ENCODE data around the gene ARHGEF17. TPM values are rescaled to one million over a fixed set of nuclear protein-coding genes. Genes with fewer than 3 reads are reported as not detected.

Gene ARHGEF17
- total RNA-seq, 1 donor from 2014 or later: 56.5 TPM

DNA sequence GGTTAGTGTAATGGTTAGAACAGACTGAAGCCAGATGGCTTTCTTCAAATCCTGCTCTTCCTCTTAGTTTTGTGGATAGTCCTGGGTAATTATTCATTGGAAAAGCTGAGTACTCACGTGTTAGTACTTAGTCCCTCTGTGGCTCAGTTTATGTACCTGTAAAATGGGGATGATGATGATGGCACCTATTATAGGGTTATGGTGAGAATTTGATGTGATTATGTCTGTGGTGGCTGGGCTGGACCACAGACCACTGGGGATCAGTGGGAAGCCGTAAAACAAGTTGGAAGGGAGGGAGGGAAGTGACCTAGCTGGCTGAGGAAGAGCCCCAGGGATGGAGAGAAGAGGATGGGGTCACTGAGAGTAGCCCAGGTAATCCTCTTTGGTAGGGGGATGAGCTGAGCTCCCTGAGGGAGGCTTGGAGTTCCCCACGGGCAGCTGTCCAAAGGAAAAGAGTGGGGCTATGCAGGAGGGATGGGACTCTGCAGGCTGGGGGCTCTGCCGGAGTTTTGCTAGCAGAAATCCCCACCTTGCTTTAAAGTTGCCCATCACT, 19.8 kb downstream of the ARHGEF17 start:
- ATAC-seq: no peak
- Histone ChIP-seq H3K27ac (peak overlapping the region; percentile 18), H3K36me3 (no peaks in the 10 kb centered on the region), H3K4me1 (peaks cover 68% of the 10 kb centered on the region), H3K9me3 (no peaks in the 10 kb centered on the region), H3K4me3 (no peak overlapping the region), H3K27me3 (ENCODE audit: low read depth) (no peaks in the 10 kb centered on the region)
- DNase-seq: no peak
- intact Hi-C loops (cut with DNase I): no loop called here
- TF ChIP-seq, protein P1, sequence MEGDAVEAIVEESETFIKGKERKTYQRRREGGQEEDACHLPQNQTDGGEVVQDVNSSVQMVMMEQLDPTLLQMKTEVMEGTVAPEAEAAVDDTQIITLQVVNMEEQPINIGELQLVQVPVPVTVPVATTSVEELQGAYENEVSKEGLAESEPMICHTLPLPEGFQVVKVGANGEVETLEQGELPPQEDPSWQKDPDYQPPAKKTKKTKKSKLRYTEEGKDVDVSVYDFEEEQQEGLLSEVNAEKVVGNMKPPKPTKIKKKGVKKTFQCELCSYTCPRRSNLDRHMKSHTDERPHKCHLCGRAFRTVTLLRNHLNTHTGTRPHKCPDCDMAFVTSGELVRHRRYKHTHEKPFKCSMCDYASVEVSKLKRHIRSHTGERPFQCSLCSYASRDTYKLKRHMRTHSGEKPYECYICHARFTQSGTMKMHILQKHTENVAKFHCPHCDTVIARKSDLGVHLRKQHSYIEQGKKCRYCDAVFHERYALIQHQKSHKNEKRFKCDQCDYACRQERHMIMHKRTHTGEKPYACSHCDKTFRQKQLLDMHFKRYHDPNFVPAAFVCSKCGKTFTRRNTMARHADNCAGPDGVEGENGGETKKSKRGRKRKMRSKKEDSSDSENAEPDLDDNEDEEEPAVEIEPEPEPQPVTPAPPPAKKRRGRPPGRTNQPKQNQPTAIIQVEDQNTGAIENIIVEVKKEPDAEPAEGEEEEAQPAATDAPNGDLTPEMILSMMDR (IDR thresholded peaks at IDR 0.05): no peak

DNA sequence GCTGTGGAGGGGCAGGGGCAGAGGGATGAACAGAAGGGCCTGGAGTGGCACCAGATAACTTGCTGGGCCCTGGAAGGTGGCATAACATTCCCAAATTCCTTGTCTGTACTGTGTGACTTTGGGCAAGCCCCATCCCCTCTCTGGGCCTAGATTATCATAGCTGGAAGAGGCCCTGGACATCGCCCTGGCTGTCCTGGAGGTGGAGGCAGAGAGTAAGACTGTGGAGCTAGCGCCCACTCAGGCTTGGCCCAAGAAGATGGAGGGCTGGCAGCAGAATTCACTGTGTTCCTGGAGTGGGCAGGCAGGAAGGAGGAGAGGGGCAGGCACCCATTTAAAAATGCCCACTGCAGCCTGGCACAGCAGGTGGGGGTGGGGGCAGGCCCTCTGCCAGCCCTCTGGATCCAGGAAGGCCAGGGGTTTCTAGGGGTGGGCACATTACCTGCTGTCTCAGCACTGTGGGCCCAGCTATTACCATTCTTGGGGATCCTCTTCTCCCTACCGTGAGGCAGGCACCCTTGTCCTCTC, 22.6 kb downstream of the ARHGEF17 start:
- Histone ChIP-seq H3K9me3 (no peaks in the 10 kb centered on the region), H3K27me3 (ENCODE audit: low read depth) (no peaks in the 10 kb centered on the region), H3K4me1 (peaks cover 68% of the 10 kb centered on the region), H3K27ac (peak overlapping the region; percentile 38), H3K36me3 (no peaks in the 10 kb centered on the region), H3K4me3 (no peak overlapping the region)
- DNase-seq: no peak
- TF ChIP-seq, protein P1 (IDR thresholded peaks at IDR 0.05): peak; percentile 36
- ATAC-seq: no peak
- intact Hi-C loops (cut with DNase I): no loop called here

DNA sequence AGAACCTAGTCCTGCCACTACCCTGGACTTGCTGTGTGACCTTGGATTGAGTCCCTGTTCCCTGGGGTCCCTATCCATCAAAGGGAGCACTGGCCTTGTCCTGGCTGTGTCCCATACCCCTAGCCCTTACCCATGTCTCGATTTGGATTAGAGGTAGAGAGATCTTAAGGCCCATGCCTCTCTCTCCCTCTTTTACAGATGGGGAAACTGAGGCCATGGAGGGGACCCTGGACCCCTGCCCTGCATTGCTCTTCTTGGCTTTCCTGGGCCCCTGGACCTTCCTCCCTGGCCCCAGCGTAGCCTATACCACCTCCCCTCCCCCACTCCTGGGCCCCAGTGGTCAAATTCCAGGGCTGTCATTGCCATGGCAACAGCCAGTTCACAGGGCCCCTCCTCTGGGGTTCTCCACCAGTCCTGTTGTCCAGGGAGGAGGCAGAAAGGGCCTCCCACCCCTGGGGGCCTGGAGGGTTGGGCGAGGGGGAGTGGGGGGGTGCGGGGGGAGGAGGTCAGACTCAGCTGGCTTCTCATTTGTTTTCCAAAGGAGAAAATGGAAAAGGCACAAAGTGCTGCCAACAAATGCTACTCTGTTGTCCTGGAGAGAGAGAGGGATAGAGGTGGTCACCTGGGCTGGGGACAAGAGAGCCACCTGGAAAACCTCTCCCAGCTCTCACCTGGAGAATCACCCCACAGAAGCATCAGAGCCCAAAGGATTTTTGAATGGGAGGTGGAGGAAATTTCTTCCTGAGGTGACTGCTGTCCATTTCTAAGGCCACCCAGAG, 23.3 kb downstream of the ARHGEF17 start:
- intact Hi-C loops (cut with DNase I): no loop called here
- TF ChIP-seq, protein P1 (IDR thresholded peaks at IDR 0.05): no peak
- no peak overlapping the region for H3K4me3 ChIP-seq
- no peaks in the 10 kb centered on the region for H3K9me3 ChIP-seq
- peak overlapping the region; percentile 38 for H3K27ac ChIP-seq
- no peaks in the 10 kb centered on the region for H3K27me3 ChIP-seq (ENCODE audit: low read depth)
- no peaks in the 10 kb centered on the region for H3K36me3 ChIP-seq
- no peak for ATAC-seq
- H3K4me1 ChIP-seq: peaks cover 66% of the 10 kb centered on the region
- no peak for DNase-seq

DNA sequence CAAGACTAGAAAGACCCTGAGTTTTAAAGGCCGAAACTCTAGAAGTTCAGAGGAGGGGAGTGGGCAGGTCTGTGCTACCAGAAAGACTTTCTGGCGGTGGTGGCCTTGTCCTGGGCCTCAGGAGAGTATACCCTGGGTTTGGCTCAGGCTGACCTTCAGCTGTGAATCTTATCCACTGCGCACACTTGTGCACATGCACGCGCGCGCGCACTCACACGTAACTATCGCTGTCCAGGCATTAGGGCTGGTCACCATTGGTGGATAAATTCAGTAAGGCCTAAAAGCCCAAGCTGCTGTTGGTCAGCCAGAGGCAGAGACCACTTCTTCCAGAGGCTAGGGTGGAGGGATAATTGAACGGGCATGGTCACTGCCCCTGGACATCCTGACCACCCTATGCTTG, 25.1 kb downstream of the ARHGEF17 start:
- DNase-seq (no peak), ATAC-seq (no peak)
- TF ChIP-seq, protein P1 (IDR thresholded peaks at IDR 0.05): no peak
- Histone ChIP-seq H3K36me3 (no peaks in the 10 kb centered on the region), H3K4me3 (no peak overlapping the region), H3K4me1 (peaks cover 61% of the 10 kb centered on the region), H3K27me3 (ENCODE audit: low read depth) (no peaks in the 10 kb centered on the region), H3K9me3 (no peaks in the 10 kb centered on the region), H3K27ac (peak overlapping the region; percentile 63)
- intact Hi-C loops (cut with DNase I): no loop called here

DNA sequence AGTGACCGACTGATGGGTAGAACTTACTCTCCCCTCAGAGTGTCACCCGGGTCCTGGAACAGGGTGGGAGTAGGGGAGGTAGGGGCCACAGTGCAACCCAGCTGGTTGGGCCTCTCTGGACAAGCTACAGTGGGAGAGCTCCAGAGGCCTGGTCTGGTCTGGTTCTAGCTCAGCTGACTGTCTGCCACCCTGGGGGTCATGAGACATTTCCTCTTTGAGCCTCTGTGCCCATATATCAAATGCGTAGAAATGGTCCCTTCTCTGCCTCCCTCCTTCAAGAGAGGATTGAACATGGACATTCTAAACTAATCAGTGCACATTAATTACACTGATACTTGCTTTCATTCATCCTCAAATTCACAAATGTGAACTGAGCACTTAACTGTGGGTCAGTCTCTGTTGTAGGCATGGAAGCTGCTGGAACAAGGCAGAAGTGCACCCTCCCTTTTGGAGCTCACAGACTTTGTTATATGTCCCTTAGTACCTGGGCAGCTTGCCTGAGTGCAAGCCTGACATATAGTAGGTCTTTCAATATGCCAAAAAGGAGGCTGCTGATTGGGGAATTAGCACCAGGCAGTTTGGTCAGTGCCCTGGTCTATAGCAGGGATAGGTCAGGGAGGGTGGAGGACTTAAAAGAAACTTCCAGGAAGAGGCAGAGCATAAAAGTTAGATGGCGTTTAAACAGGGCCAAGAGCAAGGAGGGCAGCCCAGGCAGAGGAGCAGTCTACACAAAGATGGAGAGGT, 25.7 kb downstream of the ARHGEF17 start:
- Histone ChIP-seq H3K4me3 (no peak overlapping the region), H3K27ac (peak overlapping the region; percentile 63), H3K9me3 (no peaks in the 10 kb centered on the region), H3K27me3 (ENCODE audit: low read depth) (no peaks in the 10 kb centered on the region), H3K4me1 (peaks cover 61% of the 10 kb centered on the region), H3K36me3 (no peaks in the 10 kb centered on the region)
- ATAC-seq (no peak), DNase-seq (no peak)
- TF ChIP-seq, protein P1 (IDR thresholded peaks at IDR 0.05): no peak
- intact Hi-C loops (cut with DNase I): no loop called here
